Common myeloid progenitor, CD34-positive (primary cell): ENCODE data around the gene TRIP11.

Experiments used
- CTCF ChIA-PET: fragments of 350-600 bp; sonication (Branson Sonifier 250); formaldehyde crosslinking; loops from one replicate; lab custom pipeline; 2021; ENCODE audit warnings: antibody characterized with exemption; lab: Charles Lee
- POLR2A ChIA-PET: fragments of 350-600 bp; sonication (Branson Sonifier 250); formaldehyde crosslinking; loops from one replicate; lab custom pipeline; 2021; ENCODE audit warnings: antibody characterized with exemption; lab: Charles Lee
- DNase-seq, 3 donors: peaks; one replicate each; pipeline versions ENCODE4 v3.0.0 to v3.0.0-alpha.2; 2013
- H3K27ac ChIP-seq, 2 experiments: 1 replicate in 1 of 2; 2 replicates in 1 of 2; pipeline ENCODE4 v1.7.0; 2013; ENCODE audit warnings: inconsistent platforms in 2 of 2, low read length in 2 of 2, mild to moderate bottlenecking in 2 of 2, low read depth in 1 of 2, moderate library complexity in 1 of 2; ENCODE audit not compliant: severe bottlenecking in 2 of 2, insufficient read depth in 1 of 2, poor library complexity in 1 of 2
- H3K27me3 ChIP-seq, 5 experiments: replicated peaks in 2 of 5; 1 replicate in 3 of 5; 2 replicates in 2 of 5; pipeline versions ENCODE4 v1.6.1 to v1.7.0; 2013; ENCODE audit warnings: low read length in 4 of 5, mild to moderate bottlenecking in 2 of 5, moderate library complexity in 2 of 5, inconsistent platforms in 1 of 5; ENCODE audit not compliant: insufficient read depth in 5 of 5, control insufficient read depth in 4 of 5
- H3K36me3 ChIP-seq, 4 experiments: 1 replicate in 2 of 4; 2 replicates in 2 of 4; pipeline versions ENCODE4 v1.6.1 to v1.7.0; 2013; ENCODE audit warnings: low read length in 3 of 4, control low read depth in 1 of 4, mild to moderate bottlenecking in 1 of 4; ENCODE audit not compliant: control insufficient read depth in 4 of 4, insufficient read depth in 4 of 4
- H3K4me1 ChIP-seq, 4 experiments: 1 replicate in 3 of 4; 2 replicates in 1 of 4; pipeline versions ENCODE4 v1.6.1 to v1.7.1; 2013; ENCODE audit warnings: low read length in 3 of 4, mild to moderate bottlenecking in 3 of 4, control low read depth in 1 of 4, inconsistent platforms in 1 of 4, moderate library complexity in 1 of 4; ENCODE audit not compliant: control insufficient read depth in 4 of 4, insufficient read depth in 4 of 4; ENCODE audit errors: control extremely low read depth in 1 of 4
- H3K4me3 ChIP-seq, 7 experiments: 1 replicate in 4 of 7; 2 replicates in 3 of 7; pipeline versions ENCODE4 v1.5.1 to v1.7.0; 2013; ENCODE audit warnings: mild to moderate bottlenecking in 7 of 7, low read length in 6 of 7, moderate library complexity in 6 of 7, inconsistent platforms in 2 of 7, low read depth in 2 of 7, control low read depth in 1 of 7; ENCODE audit not compliant: insufficient read depth in 4 of 7, control insufficient read depth in 1 of 7; ENCODE audit errors: extremely low read depth in 1 of 7
- H3K9me3 ChIP-seq, 5 experiments: 1 replicate in 4 of 5; 2 replicates in 1 of 5; pipeline versions ENCODE4 v1.6.1 to v1.7.1; 2013; ENCODE audit warnings: low read length in 4 of 5, mild to moderate bottlenecking in 2 of 5, inconsistent platforms in 1 of 5, low read depth in 1 of 5, moderate library complexity in 1 of 5; ENCODE audit not compliant: control insufficient read depth in 4 of 5, insufficient read depth in 2 of 5; ENCODE audit errors: control extremely low read depth in 1 of 5
- WGBS: methylation state at CpG from one replicate; pipeline ENCODE4 v1.1.5; 2013; ENCODE audit not compliant: insufficient coverage; 5-methylcytosine and 5-hydroxymethylcytosine counted together

TRIP11 gene

DNA sequence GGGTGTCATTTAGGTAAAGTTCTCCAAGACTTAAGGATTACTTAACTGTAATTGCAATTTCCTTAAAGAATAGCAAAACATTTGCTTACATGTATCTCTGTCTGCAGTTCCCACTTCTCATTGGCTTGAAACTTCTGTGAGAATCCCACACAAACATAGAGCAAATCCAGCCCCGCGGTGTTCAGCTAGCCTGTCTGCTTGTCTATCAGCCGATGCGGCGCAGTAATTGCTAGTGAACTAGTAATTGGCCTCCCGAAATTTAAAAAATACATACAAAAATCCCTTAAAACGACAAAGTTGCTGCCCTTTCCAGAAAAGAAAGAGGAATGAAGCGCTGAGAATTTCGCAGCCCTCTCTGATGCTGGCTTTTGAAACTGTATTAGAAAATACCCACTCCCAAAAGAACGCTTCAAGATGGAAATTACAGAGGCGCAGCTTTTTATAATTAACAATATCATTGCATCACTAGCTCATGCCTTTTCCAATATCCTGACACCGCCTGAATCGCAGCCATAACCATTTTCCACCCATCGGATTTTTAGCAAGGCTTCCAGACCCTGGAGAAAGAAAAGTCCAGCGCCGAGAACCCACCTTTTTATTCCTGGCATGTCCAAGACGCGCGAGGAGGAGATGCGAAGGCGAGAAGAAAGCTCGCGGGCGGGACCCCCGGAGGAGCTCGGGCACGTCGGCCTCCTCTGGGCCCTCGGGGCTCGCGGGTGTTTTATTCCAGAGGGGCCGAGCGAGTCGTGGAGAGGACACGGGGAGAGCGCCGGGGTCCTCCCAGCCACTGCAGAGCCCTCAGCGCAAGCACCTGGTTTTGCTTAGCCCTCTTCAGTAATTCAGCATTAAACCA is 93.0 kb downstream of the TRIP11 start:
- peaks cover 4 to 16% (median 7%) of the 10 kb centered on the region in 4 experiments for H3K4me1 ChIP-seq
- CTCF ChIA-PET = interaction anchor here (2.3 kb wide), 1 partner anchor 11 kb away, joined by 6 read pairs; no protein-coding TSS in a partner anchor
- no peak overlapping the region for H3K27ac ChIP-seq
- H3K4me3 ChIP-seq = peak overlapping the region; percentile 20 to 79 (median 58)
- H3K36me3 ChIP-seq = no peaks in the 10 kb centered on the region
- POLR2A ChIA-PET = interaction anchor here (0.6 kb wide), 1 partner anchor 209 kb away, joined by 4 read pairs; no protein-coding TSS in a partner anchor
- DNase-seq = peak in 2 of 3 donors; percentile 17 to 23
- H3K27me3 ChIP-seq = peaks cover 0 to 18% (median 11%) of the 10 kb centered on the region in 5 experiments
- H3K9me3 ChIP-seq = no peaks in the 10 kb centered on the region
- 9% methylated on average over 29 of the region's 38 CpGs for WGBS

GRCh38 chr14:91945751-91946621 is 93.9 kb downstream of the TRIP11 start:
- POLR2A ChIA-PET = no interaction called here
- Histone ChIP-seq H3K27me3 (peaks cover 0 to 18% (median 11%) of the 10 kb centered on the region in 5 experiments), H3K4me3 (peak overlapping the region in 1 of 7 experiments; percentile 77), H3K36me3 (no peaks in the 10 kb centered on the region), H3K27ac (no peak overlapping the region), H3K9me3 (no peaks in the 10 kb centered on the region), H3K4me1 (peaks cover 4 to 16% (median 8%) of the 10 kb centered on the region in 4 experiments)
- DNase-seq = peak in 1 of 3 donors; percentile 31
- CTCF ChIA-PET = interaction anchor here (2.3 kb wide), 1 partner anchor 11 kb away, joined by 6 read pairs; no protein-coding TSS in a partner anchor
- 76% methylated on average over 8 of the region's 10 CpGs for WGBS

GRCh38 chr14:91942946-91943345 is 96.9 kb downstream of the TRIP11 start:
- Histone ChIP-seq H3K27me3 (peaks cover 0 to 15% (median 8%) of the 10 kb centered on the region in 5 experiments), H3K4me3 (no peak overlapping the region), H3K27ac (no peak overlapping the region), H3K36me3 (no peaks in the 10 kb centered on the region), H3K4me1 (peaks cover 4 to 15% (median 8%) of the 10 kb centered on the region in 4 experiments), H3K9me3 (peaks cover 0 to 3% (median 0%) of the 10 kb centered on the region in 5 experiments)
- 100% methylated on average over 9 of the region's 9 CpGs for whole genome bisulfite sequencing
- no peak for DNase-seq
- ChIA-PET POLR2A (no interaction called here), CTCF (no interaction called here)

GRCh38 chr14:91942128-91942527 is 97.7 kb downstream of the TRIP11 start:
- DNase-seq = no peak
- WGBS = no CpG with 5 or more reads among the region's 1 CpG
- CTCF ChIA-PET = no interaction called here
- Histone ChIP-seq H3K9me3 (peaks cover 0 to 3% (median 0%) of the 10 kb centered on the region in 5 experiments), H3K36me3 (no peaks in the 10 kb centered on the region), H3K27ac (no peak overlapping the region), H3K27me3 (peaks cover 0 to 14% (median 7%) of the 10 kb centered on the region in 5 experiments), H3K4me1 (peaks cover 3 to 12% (median 8%) of the 10 kb centered on the region in 4 experiments), H3K4me3 (no peak overlapping the region)
- POLR2A ChIA-PET = no interaction called here

DNA sequence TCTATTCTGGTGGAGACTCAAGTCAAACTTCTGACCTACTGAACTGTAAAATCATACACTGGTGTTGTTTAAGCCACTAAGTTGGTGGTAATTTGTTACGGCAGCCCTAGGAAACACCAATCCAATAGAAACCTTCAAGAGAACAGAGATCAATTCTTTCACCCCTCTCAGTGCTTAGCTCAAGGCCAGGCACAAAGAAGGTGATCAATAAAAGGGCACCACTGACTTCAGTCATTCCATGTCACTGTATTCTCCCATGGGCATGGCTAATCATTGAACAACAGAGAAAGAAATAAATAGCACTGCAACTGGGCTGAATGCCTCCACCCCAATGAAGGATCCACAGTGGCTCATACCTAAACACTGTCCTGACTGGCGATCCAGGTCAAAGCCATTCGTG is 99.7 kb downstream of the TRIP11 start:
- ChIA-PET POLR2A (no interaction called here), CTCF (interaction anchor here (1.5 kb wide), 1 partner anchor 292 kb away, joined by 3 read pairs; no protein-coding TSS in a partner anchor)
- DNase-seq = no peak
- no CpG with 5 or more reads among the region's 3 CpGs for WGBS
- H3K36me3 ChIP-seq = no peaks in the 10 kb centered on the region
- H3K27me3 ChIP-seq = peaks cover 0 to 1% (median 0%) of the 10 kb centered on the region in 5 experiments
- H3K9me3 ChIP-seq = peaks cover 0 to 3% (median 0%) of the 10 kb centered on the region in 5 experiments
- no peak overlapping the region for H3K27ac ChIP-seq
- H3K4me3 ChIP-seq = no peak overlapping the region
- peaks cover 0 to 6% (median 2%) of the 10 kb centered on the region in 4 experiments for H3K4me1 ChIP-seq

GRCh38 chr14:91935586-91935985 is 104.3 kb downstream of the TRIP11 start:
- peaks cover 0 to 3% (median 0%) of the 10 kb centered on the region in 5 experiments for H3K9me3 ChIP-seq
- WGBS = 100% methylated on average over 3 of the region's 6 CpGs
- no peak overlapping the region for H3K4me3 ChIP-seq
- no peak overlapping the region for H3K27ac ChIP-seq
- CTCF ChIA-PET = no interaction called here
- no peak for DNase-seq
- no peaks in the 10 kb centered on the region for H3K4me1 ChIP-seq
- no peaks in the 10 kb centered on the region for H3K36me3 ChIP-seq
- H3K27me3 ChIP-seq = no peaks in the 10 kb centered on the region
- POLR2A ChIA-PET = no interaction called here
